Measurements from ENCODE around the gene CREB5. TPM values are rescaled to one million over a fixed set of nuclear protein-coding genes. Genes with fewer than 3 reads are reported as not detected.

The CREB5 gene
- total and polyA plus RNA-seq, 2 donors (not counting 3 experiments of a cell fraction or from before 2014, with no cell fraction given) = 19.6 to 28.4 TPM

DNA sequence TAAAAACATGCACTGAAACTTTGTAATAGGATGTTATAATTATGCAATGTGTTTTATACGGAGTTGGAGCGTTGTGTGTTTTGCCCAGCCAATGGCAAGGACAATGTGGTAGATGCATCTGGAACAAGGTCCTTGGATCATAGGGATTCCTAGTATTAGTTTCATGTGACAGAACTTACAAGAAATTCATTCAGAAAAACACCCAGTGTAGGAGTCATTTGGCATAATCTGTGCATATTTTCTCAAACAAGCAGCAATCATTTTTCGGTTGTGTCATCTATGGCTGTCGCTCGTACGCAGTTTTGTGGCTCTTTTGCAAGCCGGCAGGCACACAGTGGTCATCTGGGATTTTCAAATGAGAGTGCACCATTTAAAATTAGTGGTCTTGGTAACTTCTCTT is 19.8 kb downstream of the CREB5 start:
- intact Hi-C loops (cut with micrococcal nuclease) (no loop called here), dilution Hi-C loops (cut with MboI; ENCODE audit: extremely low pct_ligation_motif_present, low sequenced_read_pairs) (no loop called here)
- Histone ChIP-seq H4K20me1 (replicated peaks; ENCODE audit: control insufficient read depth, extremely low read depth, insufficient read depth, low read length) (no peaks in the 10 kb centered on the region), H3K4me2 (ENCODE audit: insufficient read depth, low read length) (no peak overlapping the region), H3K27me3 (ENCODE audit: control insufficient read depth in 2 of 2, insufficient read depth in 2 of 2, low read length in 2 of 2) (peaks cover 4 to 7% of the 10 kb centered on the region in 2 experiments), H3K79me2 (ENCODE audit: control insufficient read depth, insufficient read depth, low read length) (no peaks in the 10 kb centered on the region), H3K9me3 (replicated peaks; ENCODE audit: control insufficient read depth, insufficient read depth, low read length) (no peaks in the 10 kb centered on the region), H3K4me3 (replicated peaks in 1 of 3; ENCODE audit: insufficient read depth in 1 of 3, low read depth in 1 of 3, low read length in 3 of 3) (no peak overlapping the region), H3K4me1 (ENCODE audit: control insufficient read depth, extremely low read depth, insufficient read depth, low read length) (no peaks in the 10 kb centered on the region), H3K27ac (ENCODE audit: insufficient read depth, low read depth, low read length) (no peak overlapping the region), H3K36me3 (ENCODE audit: control insufficient read depth in 2 of 2, extremely low read depth in 1 of 2, insufficient read depth in 2 of 2, low read length in 2 of 2) (no peaks in the 10 kb centered on the region), H2AFZ (ENCODE audit: low read depth, low read length) (no peak overlapping the region), H3K9me1 (replicated peaks; ENCODE audit: control insufficient read depth, extremely low read depth, insufficient read depth, low read length) (no peaks in the 10 kb centered on the region), H3K9ac (replicated peaks; ENCODE audit: extremely low read depth, insufficient read depth, low read length) (no peak overlapping the region)
- ChIA-PET CTCF (interaction anchor here (0.6 to 1.5 kb wide), 2 partner anchors 9 to 234 kb away, joined by 3 to 4 read pairs; no protein-coding TSS in a partner anchor), POLR2A (no interaction called here)
- BruUV-seq (replicated peaks) = no TSS peak
- no peak for DNase-seq (ENCODE audit: low read depth, low spot score)
- FAIRE-seq = no peak
- TF ChIP-seq GATA2 (IDR thresholded peaks at IDR 0.05; ENCODE audit: insufficient read depth, insufficient read length, low read depth, low read length) (no peak), EZH2 (IDR thresholded peaks at IDR 0.05; ENCODE audit: borderline replicate concordance, low read depth, low read length, severe bottlenecking) (no peak), CTCF (IDR thresholded peaks at IDR 0.05; ENCODE audit: extremely low read depth in 1 of 2, insufficient read depth in 1 of 2, low read depth in 1 of 2, low read length in 2 of 2) (no peak), FOS (IDR thresholded peaks at IDR 0.05; ENCODE audit: borderline replicate concordance, insufficient read depth, low read length) (no peak), JUN (IDR thresholded peaks at IDR 0.05; ENCODE audit: borderline replicate concordance, insufficient read depth, insufficient read length, low read depth) (no peak), POLR2AphosphoS5 (IDR thresholded peaks at IDR 0.05; ENCODE audit: insufficient read depth, low read depth, low read length) (no peak), MAX (IDR thresholded peaks at IDR 0.05; ENCODE audit: insufficient read depth, insufficient read length) (no peak), MYC (IDR thresholded peaks at IDR 0.05; ENCODE audit: low read depth, low read length) (no peak), POLR2A (IDR thresholded peaks at IDR 0.05; ENCODE audit: low read depth, low read length) (no peak)

Data from endothelial cell of umbilical vein (primary cell).